ENCODE results near the gene CLASRP. TPM values are rescaled to one million over a fixed set of nuclear protein-coding genes. Genes with fewer than 3 reads are reported as not detected.

Gene CLASRP
- total RNA-seq, 2 donors from 2014 or later = 110 to 138 TPM

GRCh38 chr19:45032421-45032820 is 6.4 kb upstream of the CLASRP start:
- no peak for DNase-seq
- Mint-ChIP-seq H3K4me3 (no peak overlapping the region), H3K4me1 (ENCODE audit: low read depth) (no peaks in the 10 kb centered on the region), H3K27me3 (ENCODE audit: low read depth) (no peaks in the 10 kb centered on the region), H3K36me3 (ENCODE audit: insufficient read depth in 2 of 2) (peaks cover 18 to 52% of the 10 kb centered on the region in 2 donors), H3K9me3 (no peaks in the 10 kb centered on the region), H3K27ac (peak overlapping the region; percentile 26)
- ATAC-seq (replicated peaks in 1 of 2) = no peak

DNA sequence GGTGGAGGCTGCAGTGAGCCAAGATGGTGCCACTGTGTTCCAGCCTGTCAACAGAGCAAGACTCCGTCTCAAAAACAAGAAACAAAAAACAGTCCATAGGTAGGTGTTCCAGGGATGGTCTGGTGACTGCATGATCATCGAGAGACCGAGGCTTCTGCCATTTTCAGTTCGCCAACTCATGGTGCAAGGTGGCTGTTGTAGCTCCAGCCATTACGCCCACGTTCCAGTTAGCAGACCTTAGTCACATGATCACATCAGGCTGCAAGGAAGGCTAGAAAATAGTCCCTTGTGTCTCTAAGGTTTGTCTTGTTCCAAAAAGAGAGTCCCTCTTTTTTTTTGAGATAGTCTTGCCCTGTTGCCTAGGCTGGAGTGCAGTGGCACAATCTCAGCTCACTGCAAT is 3.1 kb upstream of the CLASRP start:
- Mint-ChIP-seq H3K4me1 (ENCODE audit: low read depth) (peaks cover 23% of the 10 kb centered on the region), H3K27me3 (ENCODE audit: low read depth) (no peaks in the 10 kb centered on the region), H3K27ac (no peak overlapping the region), H3K36me3 (ENCODE audit: insufficient read depth in 2 of 2) (peaks cover 23 to 43% of the 10 kb centered on the region in 2 donors), H3K9me3 (no peaks in the 10 kb centered on the region), H3K4me3 (no peak overlapping the region)
- DNase-seq (no peak), ATAC-seq (replicated peaks in 1 of 2) (no peak)

GRCh38 chr19:45037393-45038169 is 1.3 kb upstream of the CLASRP start:
- ATAC-seq (replicated peaks in 1 of 2) (no peak), DNase-seq (no peak)
- Mint-ChIP-seq H3K27me3 (ENCODE audit: low read depth) (no peaks in the 10 kb centered on the region), H3K27ac (no peak overlapping the region), H3K4me3 (peak overlapping the region; percentile 71 to 93), H3K36me3 (ENCODE audit: insufficient read depth in 2 of 2) (peaks cover 27 to 38% of the 10 kb centered on the region in 2 donors), H3K4me1 (ENCODE audit: low read depth) (peaks cover 38% of the 10 kb centered on the region), H3K9me3 (no peaks in the 10 kb centered on the region)

GRCh38 chr19:45040059-45040771 is 1.4 kb downstream of the CLASRP start:
- peak overlapping the region; percentile 87 for H3K27ac Mint-ChIP-seq
- no peak for DNase-seq
- H3K4me3 Mint-ChIP-seq = peak overlapping the region; percentile 93 to 99
- H3K36me3 Mint-ChIP-seq (ENCODE audit: insufficient read depth in 2 of 2) = peaks cover 20 to 31% of the 10 kb centered on the region in 2 donors
- H3K9me3 Mint-ChIP-seq = no peaks in the 10 kb centered on the region
- H3K27me3 Mint-ChIP-seq (ENCODE audit: low read depth) = no peaks in the 10 kb centered on the region
- no peak for ATAC-seq (replicated peaks in 1 of 2)
- H3K4me1 Mint-ChIP-seq (ENCODE audit: low read depth) = peaks cover 44% of the 10 kb centered on the region

DNA sequence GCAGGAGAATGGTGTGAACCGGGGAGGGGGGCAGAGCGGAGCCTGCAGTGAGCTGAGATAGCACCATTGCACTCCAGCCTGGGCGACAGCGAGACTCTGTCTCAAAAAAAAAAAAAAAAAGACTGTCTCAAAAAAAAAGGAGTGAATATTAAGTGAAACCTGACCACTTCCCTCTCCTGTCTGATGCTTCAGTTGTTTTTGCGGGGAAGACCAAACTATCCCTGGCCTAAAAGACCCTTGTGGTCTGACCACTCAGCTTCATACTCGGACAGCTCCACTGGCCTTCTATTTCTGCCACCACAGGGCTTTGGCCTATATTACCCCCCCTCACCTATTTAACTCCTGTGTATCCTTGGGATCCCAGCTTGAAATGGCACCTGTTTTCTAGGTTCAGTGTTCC is 2.3 kb downstream of the CLASRP start:
- DNase-seq = no peak
- Mint-ChIP-seq H3K4me3 (peak overlapping the region; percentile 48 to 60), H3K9me3 (no peaks in the 10 kb centered on the region), H3K27ac (peak overlapping the region; percentile 68), H3K36me3 (ENCODE audit: insufficient read depth in 2 of 2) (peaks cover 17 to 31% of the 10 kb centered on the region in 2 donors), H3K4me1 (ENCODE audit: low read depth) (peaks cover 53% of the 10 kb centered on the region), H3K27me3 (ENCODE audit: low read depth) (no peaks in the 10 kb centered on the region)
- ATAC-seq (replicated peaks in 1 of 2) = no peak

GRCh38 chr19:45045671-45046353 is 7.0 kb downstream of the CLASRP start:
- H3K4me1 Mint-ChIP-seq (ENCODE audit: low read depth) = peaks cover 59% of the 10 kb centered on the region
- H3K4me3 Mint-ChIP-seq = no peak overlapping the region
- H3K27ac Mint-ChIP-seq = peak overlapping the region; percentile 22

DNA sequence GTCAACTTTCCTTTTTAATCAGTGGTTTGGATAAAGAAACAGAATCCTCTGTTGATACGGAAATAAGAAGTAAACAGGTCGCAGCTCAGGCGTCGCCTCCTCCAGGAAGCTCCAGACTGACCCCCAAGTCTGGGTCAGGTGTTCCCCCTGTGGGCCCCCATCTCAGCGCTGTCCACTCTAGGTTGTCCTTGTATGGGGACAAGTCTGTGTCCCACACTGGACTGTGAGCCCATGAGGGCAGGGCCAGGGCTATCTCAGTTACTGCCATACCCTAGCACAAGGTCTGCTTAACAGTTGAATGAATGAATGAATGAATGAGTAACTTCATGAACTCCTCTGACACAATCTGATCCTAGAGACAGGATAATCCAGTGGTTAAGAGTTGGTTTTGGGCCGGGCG is 7.5 kb downstream of the CLASRP start:
- Mint-ChIP-seq H3K9me3 (no peaks in the 10 kb centered on the region), H3K27ac (peak overlapping the region; percentile 94), H3K4me3 (peak overlapping the region in 1 of 2 donors; percentile 36), H3K36me3 (ENCODE audit: insufficient read depth in 2 of 2) (peaks cover 6 to 25% of the 10 kb centered on the region in 2 donors), H3K4me1 (ENCODE audit: low read depth) (peaks cover 53% of the 10 kb centered on the region), H3K27me3 (ENCODE audit: low read depth) (no peaks in the 10 kb centered on the region)
- DNase-seq (no peak), ATAC-seq (replicated peaks in 1 of 2) (no peak)

More at GRCh38 chr19:45045671-45046353, 7.0 kb downstream of the CLASRP start:
- DNase-seq = no peak
- no peak for ATAC-seq (replicated peaks in 1 of 2)
- H3K27me3 Mint-ChIP-seq (ENCODE audit: low read depth) = no peaks in the 10 kb centered on the region
- H3K9me3 Mint-ChIP-seq = no peaks in the 10 kb centered on the region
- H3K36me3 Mint-ChIP-seq (ENCODE audit: insufficient read depth in 2 of 2) = peaks cover 9 to 26% of the 10 kb centered on the region in 2 donors

GRCh38 chr19:45047188-45047797 is 8.4 kb downstream of the CLASRP start:
- H3K4me1 Mint-ChIP-seq (ENCODE audit: low read depth) = peaks cover 44% of the 10 kb centered on the region
- no peaks in the 10 kb centered on the region for H3K9me3 Mint-ChIP-seq
- peak overlapping the region; percentile 18 to 46 for H3K4me3 Mint-ChIP-seq
- no peaks in the 10 kb centered on the region for H3K27me3 Mint-ChIP-seq (ENCODE audit: low read depth)
- peaks cover 4 to 19% of the 10 kb centered on the region in 2 donors for H3K36me3 Mint-ChIP-seq (ENCODE audit: insufficient read depth in 2 of 2)
- no peak for ATAC-seq (replicated peaks in 1 of 2)
- DNase-seq = no peak
- H3K27ac Mint-ChIP-seq = peak overlapping the region; percentile 94

GRCh38 chr19:45049073-45049736 is 10.4 kb downstream of the CLASRP start:
- Mint-ChIP-seq H3K27ac (peak overlapping the region; percentile 71), H3K4me3 (no peak overlapping the region), H3K36me3 (ENCODE audit: insufficient read depth in 2 of 2) (peaks cover 4 to 21% of the 10 kb centered on the region in 2 donors), H3K9me3 (no peaks in the 10 kb centered on the region), H3K27me3 (ENCODE audit: low read depth) (no peaks in the 10 kb centered on the region), H3K4me1 (ENCODE audit: low read depth) (peaks cover 44% of the 10 kb centered on the region)
- DNase-seq (no peak), ATAC-seq (replicated peaks in 1 of 2) (peak in 1 of 2 donors; percentile 13)

- peaks cover 4 to 18% of the 10 kb centered on the region in 2 donors for H3K36me3 Mint-ChIP-seq (ENCODE audit: insufficient read depth in 2 of 2)
- peaks cover 40% of the 10 kb centered on the region for H3K4me1 Mint-ChIP-seq (ENCODE audit: low read depth)
- no peak overlapping the region for H3K27ac Mint-ChIP-seq
- no peak for ATAC-seq (replicated peaks in 1 of 2)
- no peak overlapping the region for H3K4me3 Mint-ChIP-seq
- H3K9me3 Mint-ChIP-seq = no peaks in the 10 kb centered on the region
- no peak for DNase-seq
- no peaks in the 10 kb centered on the region for H3K27me3 Mint-ChIP-seq (ENCODE audit: low read depth)
These were observed 11.2 kb downstream of the CLASRP start for GRCh38 chr19:45050036-45050435.

DNA sequence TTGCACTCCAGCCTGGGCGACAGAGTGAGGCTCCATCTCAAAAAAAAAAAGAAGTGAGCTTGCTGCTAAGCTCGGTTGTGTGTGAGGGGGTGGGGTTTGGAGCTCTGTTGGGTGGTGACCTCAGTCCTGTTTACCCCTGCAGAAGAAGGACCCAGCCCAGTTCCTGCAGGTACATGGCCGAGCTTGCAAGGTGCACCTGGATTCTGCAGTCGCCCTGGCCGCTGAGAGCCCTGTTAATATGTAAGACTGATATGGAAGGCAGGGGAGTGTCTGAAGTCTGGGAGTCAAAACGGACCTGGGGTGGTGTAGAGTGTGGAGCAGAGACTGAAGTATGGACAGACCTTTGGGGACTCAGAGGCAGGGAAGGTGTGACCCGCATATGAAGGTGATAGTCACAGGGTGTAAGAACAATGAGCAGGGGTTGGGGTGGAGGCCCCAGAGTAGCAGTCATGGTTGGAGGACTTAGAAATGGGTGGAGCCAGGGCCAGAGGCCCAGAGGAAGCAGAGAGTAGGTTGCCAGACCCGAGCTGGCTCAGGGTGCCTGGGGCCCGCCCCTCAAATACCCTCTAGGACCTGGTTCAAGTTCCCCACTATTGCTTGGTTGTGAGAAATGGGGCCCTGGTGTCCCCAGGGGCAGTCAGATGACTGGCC is 13.2 kb downstream of the CLASRP start:
- H3K27ac Mint-ChIP-seq = no peak overlapping the region
- no peak for ATAC-seq (replicated peaks in 1 of 2)
- peaks cover 20% of the 10 kb centered on the region for H3K4me1 Mint-ChIP-seq (ENCODE audit: low read depth)
- H3K27me3 Mint-ChIP-seq (ENCODE audit: low read depth) = no peaks in the 10 kb centered on the region
- no peak for DNase-seq
- no peak overlapping the region for H3K4me3 Mint-ChIP-seq
- H3K36me3 Mint-ChIP-seq (ENCODE audit: insufficient read depth in 2 of 2) = peaks cover 4 to 10% of the 10 kb centered on the region in 2 donors
- no peaks in the 10 kb centered on the region for H3K9me3 Mint-ChIP-seq

GRCh38 chr19:45056831-45057230 is 18.0 kb downstream of the CLASRP start:
- no peaks in the 10 kb centered on the region for H3K27me3 Mint-ChIP-seq (ENCODE audit: low read depth)
- no peaks in the 10 kb centered on the region for H3K9me3 Mint-ChIP-seq
- H3K27ac Mint-ChIP-seq = no peak overlapping the region
- DNase-seq = no peak
- no peak overlapping the region for H3K4me3 Mint-ChIP-seq
- ATAC-seq (replicated peaks in 1 of 2) = no peak
- peaks cover 10 to 36% of the 10 kb centered on the region in 2 donors for H3K36me3 Mint-ChIP-seq (ENCODE audit: insufficient read depth in 2 of 2)
- H3K4me1 Mint-ChIP-seq (ENCODE audit: low read depth) = peaks cover 4% of the 10 kb centered on the region

Data from activated T-cell treated with anti-CD3 and anti-CD28 coated beads, Interleukin-2, amount 50 U/mL, for 72 hours (primary cell).